Cardiac septum (tissue), 1 donor: ENCODE data around the gene C10orf67. TPM values are rescaled to one million over a fixed set of nuclear protein-coding genes. Genes with fewer than 3 reads are reported as not detected.

Experiments
- DNase-seq: peaks from one replicate; pipeline ENCODE4 v3.0.0-alpha.2; 2020; ENCODE audit warnings: low spot score
- intact Hi-C: fragments of 100-400 bp; cut with DNase I; formaldehyde crosslinking; loops from one replicate; pipeline ENCODE4 v1.14.0; 2022
- total RNA-seq: library from RNA; stranded (reverse); fragmentation: NEBNext Ultra II Directional; extraction: Animal tissue kit (Norgen Biotek cat#: 25700); gene quantifications from one replicate; pipeline ENCODE4 v1.2.1, GENCODE V29; 2021
- donor health status: DM: no; HTN: no; CAD: no.

The C10orf67 gene
- total RNA-seq, 1 donor from 2014 or later, result 0.35 TPM

- DNase-seq, result no peak
- intact Hi-C loops, result no loop called here
Observed at GRCh38 chr10:23191764-23192711, 152.6 kb downstream of the C10orf67 start, which contains the start of gene PTF1A. PTF1A (plus strand) TSS chr10:23192312; CDS start chr10:23192531, 219 bp downstream.

DNA sequence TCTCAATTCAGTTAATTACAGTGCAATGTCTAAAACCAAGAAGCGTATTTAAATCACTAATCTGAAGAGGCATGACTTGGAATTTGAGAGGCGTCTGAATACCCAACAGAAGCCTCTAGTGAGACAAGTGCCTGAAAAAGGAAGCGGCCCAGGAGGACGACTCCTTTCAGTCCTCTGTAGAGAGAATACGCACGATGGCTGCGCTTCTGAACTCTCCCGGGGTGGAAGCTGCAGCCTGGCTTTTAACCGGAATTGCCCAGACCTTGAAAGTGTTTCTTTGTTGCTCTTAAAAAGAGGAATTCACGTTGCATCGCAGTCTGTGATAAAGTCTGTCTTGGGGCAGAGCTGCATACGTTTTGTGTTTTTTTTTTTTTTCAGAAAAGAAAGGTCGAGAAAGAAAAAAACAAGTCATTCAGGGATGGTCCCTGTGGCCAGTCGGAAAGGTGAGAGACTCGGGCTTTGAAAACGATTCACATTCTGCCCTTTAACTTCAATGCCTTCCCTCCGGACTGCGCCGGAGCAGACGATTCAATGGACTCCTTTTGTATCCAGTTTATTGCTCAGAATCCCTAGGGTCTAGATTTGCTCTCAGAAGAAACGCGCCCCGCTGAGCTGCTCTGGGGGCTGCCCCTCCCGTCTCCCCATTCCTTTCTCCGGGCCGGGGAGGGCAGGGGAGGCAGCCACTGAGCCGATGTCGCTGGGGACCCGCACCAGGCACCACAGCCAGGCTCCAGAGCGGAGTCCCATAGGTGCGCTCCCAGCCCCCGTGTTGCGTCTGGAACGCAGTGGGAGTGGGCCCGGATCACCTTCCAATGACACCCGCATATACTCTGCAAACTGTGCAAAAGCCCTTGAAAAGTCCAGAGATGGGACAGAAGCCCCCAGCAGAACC, 153.5 kb downstream of the C10orf67 start:
- intact Hi-C loops, result no loop called here
- DNase-seq, result no peak

- intact Hi-C loops, result no loop called here
- no peak for DNase-seq
Observed at GRCh38 chr10:23189024-23189423, 155.6 kb downstream of the C10orf67 start.

GRCh38 chr10:23187155-23187554, 157.4 kb downstream of the C10orf67 start:
- intact Hi-C loops, result no loop called here
- no peak for DNase-seq

- DNase-seq, result no peak
- intact Hi-C loops, result no loop called here
Observed at GRCh38 chr10:23186697-23187096, 157.9 kb downstream of the C10orf67 start.

GRCh38 chr10:23186178-23186577, 158.4 kb downstream of the C10orf67 start:
- intact Hi-C loops, result no loop called here
- no peak for DNase-seq

GRCh38 chr10:23174977-23175512, 169.6 kb downstream of the C10orf67 start:
- intact Hi-C loops, result no loop called here

DNA sequence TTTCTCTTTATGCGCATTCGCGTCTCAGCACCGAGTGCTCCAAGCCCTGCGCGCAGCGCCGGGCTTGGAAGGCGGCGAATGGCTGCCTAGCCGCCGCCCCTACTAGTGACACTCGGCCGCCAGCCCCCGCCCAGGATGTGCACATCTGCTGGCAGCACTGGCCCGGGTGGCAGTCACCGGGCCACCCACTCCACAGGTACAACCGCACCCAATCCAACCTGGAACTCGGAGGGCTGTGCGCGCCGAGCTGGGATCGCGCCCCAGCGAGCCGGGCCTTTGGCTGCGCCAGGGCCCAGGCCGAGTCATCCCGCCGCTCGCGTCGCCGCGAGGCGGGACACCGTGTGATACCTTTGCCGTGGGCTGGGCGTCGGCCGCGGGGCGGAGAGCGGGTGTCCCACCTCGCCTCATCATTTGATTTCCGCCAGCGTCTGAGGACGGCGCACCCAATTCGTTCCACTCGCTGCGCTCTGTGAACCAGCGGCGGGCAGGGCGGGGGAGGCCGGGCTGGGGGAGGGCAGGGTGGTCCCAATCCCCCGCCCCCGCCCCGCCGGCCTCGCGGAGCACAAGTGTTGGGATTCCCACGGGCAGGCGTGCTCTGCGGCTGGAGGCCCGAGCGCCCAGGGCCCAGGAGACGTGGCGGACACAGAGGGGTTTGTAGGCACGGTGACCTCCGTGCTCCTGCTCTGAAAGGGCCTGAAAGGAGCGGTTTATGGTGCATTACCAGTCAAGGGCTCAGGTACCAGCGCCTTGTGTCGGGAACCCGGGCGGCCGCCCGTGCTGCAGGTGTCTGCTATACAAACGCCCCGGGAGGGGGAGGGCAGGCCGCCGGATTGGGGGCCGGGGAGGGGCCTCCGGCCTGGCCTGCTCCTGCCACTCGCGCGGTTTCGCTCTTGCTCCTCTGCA, 170.3 kb downstream of the C10orf67 start:
- intact Hi-C loops, result no loop called here
- no peak for DNase-seq

More at GRCh38 chr10:23174977-23175512, 169.6 kb downstream of the C10orf67 start:
- no peak for DNase-seq

DNA sequence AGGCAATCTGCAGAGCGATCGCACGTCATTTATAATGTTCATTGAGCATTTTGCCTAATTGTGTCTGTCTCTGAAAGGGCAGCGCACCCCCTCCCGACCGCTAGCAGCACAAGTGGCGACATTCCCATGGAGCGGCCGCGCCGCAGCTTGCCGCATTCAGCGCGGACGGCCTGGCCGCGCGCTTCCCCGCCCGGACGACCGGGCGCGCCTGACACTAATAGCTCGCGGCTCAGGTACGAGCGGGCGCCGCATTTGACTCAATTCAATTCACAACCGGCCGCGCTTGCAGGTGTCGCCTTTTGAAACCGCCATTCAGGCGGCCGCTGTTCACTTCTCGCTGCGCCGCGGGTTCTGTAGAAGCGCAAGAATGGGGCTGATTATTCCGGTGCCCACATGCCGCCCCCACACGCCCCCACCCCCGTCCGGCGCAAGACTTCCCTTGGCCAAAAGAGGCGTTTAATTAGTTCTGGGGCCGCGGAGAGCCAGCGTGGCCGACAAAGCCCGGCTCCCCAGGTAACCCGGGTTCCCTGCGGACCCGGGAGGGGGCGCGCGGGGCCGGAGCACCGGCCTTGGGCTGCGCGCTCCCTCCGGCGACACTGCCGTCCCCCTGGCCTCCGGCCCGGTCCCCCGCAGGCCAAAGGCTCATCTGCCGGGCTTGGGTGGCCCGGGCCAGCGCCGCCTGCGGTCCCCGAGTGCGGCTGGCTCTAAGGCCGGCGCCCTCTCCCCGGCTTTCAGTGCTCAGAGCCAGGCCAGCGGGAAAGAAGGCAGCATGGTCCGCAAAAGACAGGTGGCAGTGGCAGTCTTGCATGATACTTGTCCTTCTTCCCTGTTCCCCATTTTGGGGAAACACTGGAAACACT, 171.2 kb downstream of the C10orf67 start:
- intact Hi-C loops, result no loop called here
- DNase-seq, result no peak

DNA sequence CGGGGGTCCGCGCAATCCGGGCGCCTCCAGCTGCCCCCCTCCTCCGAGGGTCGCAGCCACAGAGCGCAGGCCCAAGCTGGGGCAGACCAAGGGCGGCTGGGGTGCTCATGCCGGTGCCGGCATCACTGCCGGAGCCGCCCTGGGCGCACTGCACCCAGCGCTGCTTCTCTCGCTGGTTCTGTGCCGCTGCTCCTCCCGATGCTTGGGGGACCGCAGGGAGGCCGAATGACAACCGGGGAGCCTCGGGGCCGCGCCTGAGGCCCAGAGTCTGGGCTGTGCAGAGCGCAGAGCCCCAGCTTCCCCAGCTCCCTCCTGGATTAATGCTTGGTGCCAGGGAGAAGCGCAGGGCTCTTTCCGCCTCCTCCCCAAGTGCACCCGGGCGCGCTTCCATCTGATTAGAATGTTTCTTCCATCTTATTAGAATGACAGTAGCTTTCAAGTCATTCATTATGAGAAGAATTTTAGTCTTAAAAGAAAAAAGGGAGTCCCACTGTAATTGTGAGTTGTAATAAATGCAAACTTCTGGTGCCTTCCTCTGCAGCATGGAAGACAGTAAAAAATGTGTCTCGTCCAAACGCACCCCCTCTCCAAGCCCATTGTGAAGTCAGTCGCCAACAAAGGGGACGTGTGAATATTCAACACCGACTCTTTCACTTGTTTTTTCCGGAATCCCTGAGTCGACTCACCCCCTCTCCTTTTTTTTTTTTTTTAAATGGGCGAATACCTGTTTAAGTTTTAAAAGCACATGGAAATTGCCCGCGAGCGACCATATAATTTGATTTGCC, 172.0 kb downstream of the C10orf67 start:
- DNase-seq, result no peak
- intact Hi-C loops, result no loop called here

DNA sequence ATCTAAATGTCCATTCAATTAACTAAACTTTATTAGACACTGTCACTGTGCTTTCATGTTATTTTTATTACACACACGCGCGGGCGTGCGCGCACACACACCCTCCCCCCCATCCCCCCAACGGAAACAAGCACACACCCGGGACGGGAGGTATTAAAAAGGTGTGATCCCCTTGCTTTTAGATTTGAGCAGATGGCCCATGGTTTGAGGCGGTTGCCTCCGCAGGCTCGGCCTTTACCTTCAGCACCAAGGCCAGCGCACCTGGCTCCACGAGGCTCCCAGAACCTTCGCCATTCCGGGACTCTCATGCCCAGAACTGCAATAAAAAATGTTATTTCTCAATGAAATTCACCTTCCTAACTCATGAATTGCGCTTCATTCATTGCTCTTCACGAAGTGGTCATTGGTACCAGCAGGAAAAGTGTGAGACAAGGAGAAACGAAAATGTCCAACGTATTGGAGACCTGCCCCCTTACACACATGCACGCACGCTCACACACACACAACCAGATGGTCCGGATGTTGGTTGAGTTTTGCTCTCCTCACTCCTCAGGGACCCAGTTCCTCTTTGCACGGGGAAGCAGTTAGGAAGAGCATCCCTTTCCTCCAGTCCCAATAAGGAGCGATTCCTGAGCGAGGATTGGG, 173.2 kb downstream of the C10orf67 start:
- intact Hi-C loops, result no loop called here
- DNase-seq, result no peak

- intact Hi-C loops, result no loop called here
Observed at GRCh38 chr10:23158370-23158769, 186.2 kb downstream of the C10orf67 start.

DNA sequence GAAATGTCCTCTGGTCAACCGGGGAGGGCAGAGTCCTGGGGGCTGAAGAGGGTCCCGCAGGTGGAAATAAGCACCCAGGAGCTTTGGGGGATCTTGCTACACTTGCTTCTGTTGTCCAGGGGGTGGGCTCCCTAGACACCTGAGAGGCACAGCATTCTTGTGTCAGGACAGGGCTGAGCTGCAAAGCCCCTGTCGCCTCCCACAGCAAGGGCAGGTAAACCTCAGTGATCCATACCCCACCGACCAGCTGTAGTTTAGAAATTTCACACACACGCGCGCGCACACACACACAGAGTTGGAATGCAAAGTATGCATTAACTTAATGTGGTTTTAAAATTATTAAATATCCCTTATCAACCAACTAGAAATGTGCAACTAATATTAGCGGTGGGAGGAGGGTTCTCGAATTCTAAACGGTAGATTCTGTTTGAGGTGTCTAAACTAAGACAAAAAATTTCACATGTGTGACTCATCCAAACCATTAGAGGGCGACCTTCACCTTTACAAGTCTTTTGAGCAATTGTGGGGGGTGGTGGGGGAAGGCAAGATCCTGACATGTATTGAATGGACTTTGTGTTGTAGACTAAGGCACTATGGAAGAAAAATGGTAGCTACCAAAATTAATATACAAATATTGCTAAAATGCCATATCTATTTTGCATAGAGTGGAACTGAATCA, 186.8 kb downstream of the C10orf67 start:
- DNase-seq, result no peak
- intact Hi-C loops, result no loop called here

More at GRCh38 chr10:23158370-23158769, 186.2 kb downstream of the C10orf67 start:
- no peak for DNase-seq

- no peak for DNase-seq
- intact Hi-C loops, result no loop called here
Observed at GRCh38 chr10:23157239-23157681, 187.3 kb downstream of the C10orf67 start.

- no peak for DNase-seq
- intact Hi-C loops, result no loop called here
Observed at GRCh38 chr10:23156447-23157150, 188.0 kb downstream of the C10orf67 start.

GRCh38 chr10:23155169-23155568, 189.4 kb downstream of the C10orf67 start:
- DNase-seq, result no peak
- intact Hi-C loops, result no loop called here
